Measurements from ENCODE around the gene GMDS. TPM values are rescaled to one million over a fixed set of nuclear protein-coding genes. Genes with fewer than 3 reads are reported as not detected.
A peak's percentile ranks its signal among the peaks of the same experiment; 100 is the strongest.

GMDS gene
- total and polyA plus RNA-seq, 2 experiments from 2014 or later = 6.3 to 17.7 TPM

GRCh38 chr6:1862411-1862810 lies 383.0 kb downstream of the GMDS start:
- Histone ChIP-seq H3K27me3 (peaks cover 13% of the 10 kb centered on the region), H3K4me3 (no peak overlapping the region), H3K27ac (no peak overlapping the region), H3K36me3 (no peaks in the 10 kb centered on the region), H3K9me3 (ENCODE audit: low read depth) (no peaks in the 10 kb centered on the region), H3K4me1 (ENCODE audit: low read depth) (peaks cover 27% of the 10 kb centered on the region)
- no peak for DNase-seq (ENCODE audit: low read depth in 1 of 2, low spot score in 1 of 2)
- TF ChIP-seq CTCF (IDR thresholded peaks at IDR 0.05; ENCODE audit: low read depth, low read length) = no peak

- Histone ChIP-seq H3K4me3 (no peak overlapping the region), H3K9me3 (ENCODE audit: low read depth) (no peaks in the 10 kb centered on the region), H3K27ac (no peak overlapping the region), H3K4me1 (ENCODE audit: low read depth) (peaks cover 17% of the 10 kb centered on the region), H3K27me3 (peaks cover 14% of the 10 kb centered on the region), H3K36me3 (no peaks in the 10 kb centered on the region)
- no peak for DNase-seq (ENCODE audit: low read depth in 1 of 2, low spot score in 1 of 2)
- no peak for TF ChIP-seq CTCF (IDR thresholded peaks at IDR 0.05; ENCODE audit: low read depth, low read length)
Measured at GRCh38 chr6:1860756-1861348, 384.6 kb downstream of the GMDS start.

- no peaks in the 10 kb centered on the region for H3K36me3 ChIP-seq
- H3K9me3 ChIP-seq (ENCODE audit: low read depth) = no peaks in the 10 kb centered on the region
- peaks cover 24% of the 10 kb centered on the region for H3K27me3 ChIP-seq
- no peak for TF ChIP-seq CTCF (IDR thresholded peaks at IDR 0.05; ENCODE audit: low read depth, low read length)
- DNase-seq (ENCODE audit: low read depth in 1 of 2, low spot score in 1 of 2) = no peak
- no peak overlapping the region for H3K4me3 ChIP-seq
- H3K27ac ChIP-seq = no peak overlapping the region
- H3K4me1 ChIP-seq (ENCODE audit: low read depth) = no peaks in the 10 kb centered on the region
Measured at GRCh38 chr6:1858859-1859258, 386.5 kb downstream of the GMDS start.

GRCh38 chr6:1858196-1858595 lies 387.2 kb downstream of the GMDS start:
- H3K27me3 ChIP-seq = peaks cover 24% of the 10 kb centered on the region
- H3K4me3 ChIP-seq = no peak overlapping the region
- no peaks in the 10 kb centered on the region for H3K36me3 ChIP-seq
- no peak overlapping the region for H3K27ac ChIP-seq
- no peaks in the 10 kb centered on the region for H3K4me1 ChIP-seq (ENCODE audit: low read depth)
- no peak for DNase-seq (ENCODE audit: low read depth in 1 of 2, low spot score in 1 of 2)
- no peak for TF ChIP-seq CTCF (IDR thresholded peaks at IDR 0.05; ENCODE audit: low read depth, low read length)
- no peaks in the 10 kb centered on the region for H3K9me3 ChIP-seq (ENCODE audit: low read depth)

GRCh38 chr6:1856381-1856780 lies 389.0 kb downstream of the GMDS start:
- peaks cover 16% of the 10 kb centered on the region for H3K27me3 ChIP-seq
- TF ChIP-seq CTCF (IDR thresholded peaks at IDR 0.05; ENCODE audit: low read depth, low read length) = no peak

More at GRCh38 chr6:1856381-1856780, 389.0 kb downstream of the GMDS start:
- Histone ChIP-seq H3K9me3 (ENCODE audit: low read depth) (no peaks in the 10 kb centered on the region), H3K4me3 (no peak overlapping the region), H3K4me1 (ENCODE audit: low read depth) (peaks cover 3% of the 10 kb centered on the region), H3K27ac (no peak overlapping the region), H3K36me3 (no peaks in the 10 kb centered on the region)
- DNase-seq (ENCODE audit: low read depth in 1 of 2, low spot score in 1 of 2) = peak in 1 of 2 donors; percentile 69
